ENCODE results near the gene PXT1.

DNA sequence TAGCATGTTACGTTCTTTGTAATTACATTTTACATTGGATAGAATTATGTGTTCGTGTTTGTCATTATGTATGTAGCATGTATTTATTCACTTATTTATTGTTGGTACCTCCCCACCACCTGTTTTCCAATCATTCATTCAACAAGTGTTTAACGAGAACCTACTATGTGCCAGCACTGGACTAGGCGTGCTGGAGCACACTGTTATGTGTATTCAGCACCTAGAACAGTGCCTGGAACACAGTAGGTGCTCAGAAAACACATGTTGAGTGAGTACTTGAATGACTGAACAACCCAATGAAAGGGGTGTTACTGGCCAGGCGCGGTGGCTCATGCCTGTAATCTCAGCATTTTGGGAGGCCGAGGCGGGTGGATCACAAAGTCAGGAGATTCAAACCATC is 66.5 kb downstream of the PXT1 start:
- TF ChIP-seq, protein P1, sequence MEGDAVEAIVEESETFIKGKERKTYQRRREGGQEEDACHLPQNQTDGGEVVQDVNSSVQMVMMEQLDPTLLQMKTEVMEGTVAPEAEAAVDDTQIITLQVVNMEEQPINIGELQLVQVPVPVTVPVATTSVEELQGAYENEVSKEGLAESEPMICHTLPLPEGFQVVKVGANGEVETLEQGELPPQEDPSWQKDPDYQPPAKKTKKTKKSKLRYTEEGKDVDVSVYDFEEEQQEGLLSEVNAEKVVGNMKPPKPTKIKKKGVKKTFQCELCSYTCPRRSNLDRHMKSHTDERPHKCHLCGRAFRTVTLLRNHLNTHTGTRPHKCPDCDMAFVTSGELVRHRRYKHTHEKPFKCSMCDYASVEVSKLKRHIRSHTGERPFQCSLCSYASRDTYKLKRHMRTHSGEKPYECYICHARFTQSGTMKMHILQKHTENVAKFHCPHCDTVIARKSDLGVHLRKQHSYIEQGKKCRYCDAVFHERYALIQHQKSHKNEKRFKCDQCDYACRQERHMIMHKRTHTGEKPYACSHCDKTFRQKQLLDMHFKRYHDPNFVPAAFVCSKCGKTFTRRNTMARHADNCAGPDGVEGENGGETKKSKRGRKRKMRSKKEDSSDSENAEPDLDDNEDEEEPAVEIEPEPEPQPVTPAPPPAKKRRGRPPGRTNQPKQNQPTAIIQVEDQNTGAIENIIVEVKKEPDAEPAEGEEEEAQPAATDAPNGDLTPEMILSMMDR (IDR thresholded peaks at IDR 0.05) = no peak
- TF ChIP-seq POLR2A (IDR thresholded peaks at IDR 0.05) = no peak

Data from testis (tissue), 2 donors.